SK-N-MC (cell line): Measurements from ENCODE around the gene C1S.

ENCODE experiments used
- EZH2 ChIP-seq: fragments of 200-600 bp; sonication (generic); IDR thresholded peaks from one replicate; pipeline ENCODE4 v1.6.1; 2017; ENCODE audit warnings: antibody characterized with exemption
- POLR2AphosphoS5 ChIP-seq: IDR thresholded peaks from 2 replicates; pipeline ENCODE4 v1.6.1; 2012; ENCODE audit warnings: mild to moderate bottlenecking, low read depth, low read length, borderline replicate concordance

DNA sequence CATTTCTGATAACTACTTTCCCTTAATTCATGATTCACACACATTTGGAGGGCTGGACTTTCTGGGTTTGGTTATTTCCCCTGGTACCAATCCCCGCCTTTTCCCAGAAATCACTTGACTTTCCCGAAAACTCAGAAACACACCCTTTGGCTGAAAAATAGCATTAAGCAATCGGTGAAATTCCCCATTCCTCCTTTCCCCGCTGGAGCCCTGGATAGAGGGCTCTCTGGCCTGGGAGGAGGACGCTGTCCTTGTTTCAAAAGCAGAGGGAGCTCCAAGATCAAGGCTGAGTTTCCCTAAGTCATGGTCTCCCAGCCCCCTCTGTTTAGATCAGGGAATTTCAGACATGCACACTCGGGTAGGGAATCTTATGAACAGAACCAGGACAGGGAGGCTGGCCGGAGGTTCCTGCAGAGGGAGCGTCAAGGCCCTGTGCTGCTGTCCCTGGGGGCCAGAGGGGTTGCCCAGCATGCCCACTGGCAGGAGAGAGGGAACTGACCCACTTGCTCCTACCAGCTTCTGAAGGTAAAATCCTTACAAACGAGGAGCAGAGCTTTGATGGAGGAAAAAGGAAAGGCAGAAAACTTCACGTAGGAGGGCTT lies at the start of gene C1S:
- TF ChIP-seq POLR2AphosphoS5: no peak
- no peak for TF ChIP-seq EZH2
